Ishikawa (cell line): Measurements from ENCODE around the gene PDZK1IP1.

ENCODE experiments used
- CEBPB ChIP-seq: IDR thresholded peaks from 2 replicates; pipeline ENCODE4 v1.6.1; 2012
- NFIC ChIP-seq: IDR thresholded peaks from 2 replicates; pipeline ENCODE4 v1.6.1; 2012
- RAD21 ChIP-seq: IDR thresholded peaks from 2 replicates; pipeline ENCODE4 v1.6.1; 2012; ENCODE audit warnings: low read depth
- TAF1 ChIP-seq: IDR thresholded peaks from 2 replicates; pipeline ENCODE4 v1.6.1; 2012; ENCODE audit warnings: low read depth, mild to moderate bottlenecking
- TCF12 ChIP-seq: IDR thresholded peaks from 2 replicates; pipeline ENCODE4 v1.6.1; 2012; ENCODE audit warnings: low read depth
- USF1 ChIP-seq: IDR thresholded peaks from 2 replicates; pipeline ENCODE4 v1.6.1; 2012
- YY1 ChIP-seq: IDR thresholded peaks from 2 replicates; pipeline ENCODE4 v1.6.1; 2012; ENCODE audit warnings: low read depth
- TF ChIP-seq, protein P1 (sequence below): IDR thresholded peaks from 2 replicates; pipeline ENCODE4 v1.6.1; 2012; ENCODE audit warnings: low read depth, mild to moderate bottlenecking

- no peak for TF ChIP-seq TAF1
- TF ChIP-seq YY1: no peak
- TF ChIP-seq RAD21: no peak
- no peak for TF ChIP-seq NFIC
- no peak for TF ChIP-seq TCF12
- TF ChIP-seq, protein P1, sequence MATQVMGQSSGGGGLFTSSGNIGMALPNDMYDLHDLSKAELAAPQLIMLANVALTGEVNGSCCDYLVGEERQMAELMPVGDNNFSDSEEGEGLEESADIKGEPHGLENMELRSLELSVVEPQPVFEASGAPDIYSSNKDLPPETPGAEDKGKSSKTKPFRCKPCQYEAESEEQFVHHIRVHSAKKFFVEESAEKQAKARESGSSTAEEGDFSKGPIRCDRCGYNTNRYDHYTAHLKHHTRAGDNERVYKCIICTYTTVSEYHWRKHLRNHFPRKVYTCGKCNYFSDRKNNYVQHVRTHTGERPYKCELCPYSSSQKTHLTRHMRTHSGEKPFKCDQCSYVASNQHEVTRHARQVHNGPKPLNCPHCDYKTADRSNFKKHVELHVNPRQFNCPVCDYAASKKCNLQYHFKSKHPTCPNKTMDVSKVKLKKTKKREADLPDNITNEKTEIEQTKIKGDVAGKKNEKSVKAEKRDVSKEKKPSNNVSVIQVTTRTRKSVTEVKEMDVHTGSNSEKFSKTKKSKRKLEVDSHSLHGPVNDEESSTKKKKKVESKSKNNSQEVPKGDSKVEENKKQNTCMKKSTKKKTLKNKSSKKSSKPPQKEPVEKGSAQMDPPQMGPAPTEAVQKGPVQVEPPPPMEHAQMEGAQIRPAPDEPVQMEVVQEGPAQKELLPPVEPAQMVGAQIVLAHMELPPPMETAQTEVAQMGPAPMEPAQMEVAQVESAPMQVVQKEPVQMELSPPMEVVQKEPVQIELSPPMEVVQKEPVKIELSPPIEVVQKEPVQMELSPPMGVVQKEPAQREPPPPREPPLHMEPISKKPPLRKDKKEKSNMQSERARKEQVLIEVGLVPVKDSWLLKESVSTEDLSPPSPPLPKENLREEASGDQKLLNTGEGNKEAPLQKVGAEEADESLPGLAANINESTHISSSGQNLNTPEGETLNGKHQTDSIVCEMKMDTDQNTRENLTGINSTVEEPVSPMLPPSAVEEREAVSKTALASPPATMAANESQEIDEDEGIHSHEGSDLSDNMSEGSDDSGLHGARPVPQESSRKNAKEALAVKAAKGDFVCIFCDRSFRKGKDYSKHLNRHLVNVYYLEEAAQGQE: no peak
- no peak for TF ChIP-seq CEBPB
- TF ChIP-seq USF1: no peak
Measured at GRCh38 chr1:47205918-47206317, 16.1 kb upstream of the PDZK1IP1 start.
